ENCODE data around the gene IGIP.

IGIP gene

DNA sequence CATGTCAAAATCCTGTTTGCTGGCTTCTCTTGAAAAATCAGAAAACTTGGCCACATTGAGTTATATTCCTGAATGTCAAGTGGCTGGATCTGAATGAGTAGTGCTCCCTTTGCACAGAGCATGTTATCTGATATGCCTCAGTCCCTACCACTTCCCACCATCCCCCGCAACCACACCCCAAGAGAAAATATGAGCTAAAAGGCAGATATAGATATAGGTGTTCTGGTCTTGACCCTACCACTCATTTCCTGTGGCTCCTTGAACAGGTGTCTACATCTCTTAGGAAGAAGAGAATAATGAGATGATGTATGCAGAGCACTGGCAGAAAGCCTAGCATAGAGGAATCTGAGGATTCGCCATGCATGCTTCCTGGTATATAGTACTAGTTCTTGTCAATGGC is 42.6 kb downstream of the IGIP start:
- DNase-seq, result no peak

DNA sequence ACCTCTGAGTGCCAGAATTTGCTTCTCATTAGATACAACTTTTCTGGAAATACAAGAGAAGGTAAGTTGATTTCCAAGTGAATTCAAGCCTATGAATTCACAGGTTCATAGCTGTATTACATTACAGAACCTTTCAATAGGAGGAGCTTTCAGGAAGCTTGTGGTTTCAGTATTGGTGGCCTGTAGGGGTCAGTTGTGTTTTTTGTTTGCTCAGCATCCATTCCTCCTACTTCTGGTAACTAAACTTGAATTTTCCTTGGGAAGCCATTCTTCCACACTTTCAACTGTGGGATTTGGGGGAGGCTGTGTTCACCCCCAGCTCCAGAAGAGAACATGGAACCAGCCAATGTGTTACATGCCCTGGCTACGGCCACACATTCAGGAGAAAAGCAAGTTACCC is 43.7 kb downstream of the IGIP start:
- no peak for DNase-seq

DNA sequence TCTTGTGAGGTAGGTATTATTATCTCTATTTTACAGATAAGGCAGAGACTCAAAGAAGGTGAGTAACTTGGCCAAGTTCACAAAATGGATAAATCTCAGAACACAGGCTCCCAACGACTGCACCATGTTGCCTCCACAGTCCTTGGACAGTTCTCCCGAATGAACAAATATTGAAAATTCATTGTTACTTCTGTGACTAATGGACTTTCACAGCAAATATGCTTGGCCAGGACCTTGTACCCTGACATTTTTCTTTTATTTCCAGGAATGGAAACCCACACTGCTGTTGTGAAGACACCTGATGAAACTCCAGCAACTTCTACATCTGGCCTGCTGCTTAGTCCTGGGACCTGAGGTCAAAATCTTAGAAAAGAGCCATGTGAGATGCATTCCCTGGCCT is 46.7 kb downstream of the IGIP start:
- no peak for DNase-seq

DNA sequence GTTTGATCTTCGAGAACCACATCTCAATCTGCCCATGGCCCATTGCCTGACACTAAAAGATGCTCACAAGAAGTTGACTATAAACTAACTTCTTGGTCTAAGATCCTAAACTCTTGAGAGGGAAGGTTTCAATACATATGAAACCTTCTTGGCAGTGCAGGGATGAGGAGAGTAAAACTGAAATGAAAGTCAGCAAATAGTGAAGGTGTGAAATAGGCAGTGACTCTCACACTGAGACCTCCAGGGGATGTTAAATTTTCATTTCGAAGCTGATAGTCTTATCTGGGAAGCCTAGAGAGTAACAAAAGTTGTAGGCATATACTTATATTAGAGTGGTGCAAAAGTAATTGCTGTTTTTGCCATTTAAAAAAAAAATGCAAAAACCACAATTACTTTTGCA is 48.3 kb downstream of the IGIP start:
- DNase-seq, result peak; percentile 20

DNA sequence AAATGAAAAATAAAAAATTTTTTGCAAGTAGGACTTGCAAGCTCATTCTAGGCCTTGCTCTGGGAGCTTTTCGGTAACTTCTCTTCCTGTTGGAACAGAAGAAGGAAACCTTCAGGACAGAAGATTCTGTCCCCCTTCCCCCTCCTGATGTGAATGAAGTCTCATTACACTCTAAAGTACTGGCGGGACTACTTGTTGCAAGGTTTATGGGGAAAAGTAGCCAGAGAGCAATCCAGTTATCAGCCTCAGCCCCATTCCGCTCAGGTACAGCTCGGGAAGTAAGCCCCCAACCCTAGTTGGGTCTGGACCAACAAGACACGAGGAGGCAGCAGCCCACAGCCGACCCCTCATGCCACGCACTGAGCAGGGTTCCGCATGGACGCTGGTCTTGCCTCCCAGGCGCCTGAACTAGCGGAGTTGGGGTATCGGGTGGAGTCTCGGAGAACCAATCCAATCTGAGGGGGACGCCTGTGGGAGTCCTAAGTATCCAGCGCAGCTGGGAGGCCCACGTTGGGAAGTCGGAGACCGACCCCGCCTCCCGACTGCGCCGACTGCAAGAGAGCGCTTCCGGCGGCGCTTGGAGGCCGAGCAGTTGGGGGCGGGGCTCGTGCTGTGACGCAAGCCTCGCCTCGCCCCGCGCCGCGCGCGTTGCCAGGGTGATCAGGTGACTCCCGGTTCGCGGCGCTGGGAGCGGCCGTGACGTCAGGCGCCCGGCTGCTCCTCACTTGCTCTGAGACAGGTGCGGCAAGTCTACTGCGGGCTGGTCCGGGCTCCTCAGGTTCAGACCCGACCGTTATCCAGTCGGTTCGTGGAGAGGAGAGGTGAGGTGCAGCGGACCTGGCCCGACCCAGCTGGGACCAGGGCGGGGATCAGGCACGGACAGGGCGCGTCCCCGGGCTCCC is 49.0 kb downstream of the IGIP start, which contains the start of gene CYSTM1:
Gene CYSTM1, plus strand, starts transcription at position 724 of the 902 bp plus-strand sequence. CDS start 19,278 bp downstream, outside the sequence.
- DNase-seq, result peak; percentile 97

DNA sequence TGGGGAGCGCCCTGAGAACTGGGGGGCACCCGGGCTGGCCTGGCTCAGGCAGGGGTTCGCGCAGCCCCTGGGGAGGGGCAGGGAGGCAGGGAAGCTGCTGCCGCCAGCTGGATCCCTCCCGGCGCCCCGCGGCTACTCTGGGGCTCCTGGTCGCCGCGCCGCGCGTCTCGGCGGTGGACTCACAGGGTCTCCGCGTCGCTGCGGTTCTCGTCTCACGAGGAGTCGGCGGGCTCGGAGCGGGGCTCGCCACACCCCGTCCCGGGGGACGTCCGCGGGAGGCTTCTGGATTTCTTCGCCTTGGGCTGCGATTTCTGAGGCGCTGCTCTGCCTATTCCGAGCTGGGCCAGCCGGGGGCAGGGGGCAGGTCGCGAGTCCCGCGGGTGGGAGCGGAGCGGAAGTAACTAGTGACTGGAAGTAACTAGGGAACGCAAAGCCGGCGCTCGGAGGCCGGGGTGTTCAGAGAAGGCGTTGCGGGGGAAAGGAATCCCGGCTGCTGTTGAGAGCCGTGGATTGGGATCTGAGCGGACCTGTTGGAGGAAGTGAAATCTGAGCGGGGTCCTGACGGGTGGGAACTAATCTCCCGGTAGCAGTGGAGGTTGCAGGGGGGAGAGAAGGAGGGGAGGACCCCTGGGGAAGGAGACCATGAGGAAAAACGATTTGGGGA is 49.8 kb downstream of the IGIP start:
- DNase-seq, result peak; percentile 78

DNA sequence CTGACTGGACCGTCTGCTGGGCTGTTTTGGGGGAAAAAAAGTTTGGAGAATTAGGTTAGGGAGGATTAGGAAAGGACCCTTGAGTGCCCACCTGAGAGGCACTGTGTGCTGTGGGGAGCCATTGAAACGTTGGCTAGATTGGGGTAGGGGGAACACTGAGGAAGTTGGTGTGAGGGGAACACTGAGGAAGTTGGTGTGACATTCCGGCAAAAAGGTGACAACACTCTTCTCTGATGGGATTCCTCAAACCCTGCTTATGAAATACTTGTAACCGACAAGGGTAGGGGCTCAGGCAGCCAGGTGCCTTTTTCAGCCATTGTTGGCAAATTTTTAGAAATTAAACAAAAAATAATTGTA is 50.3 kb downstream of the IGIP start:
- DNase-seq, result no peak

DNA sequence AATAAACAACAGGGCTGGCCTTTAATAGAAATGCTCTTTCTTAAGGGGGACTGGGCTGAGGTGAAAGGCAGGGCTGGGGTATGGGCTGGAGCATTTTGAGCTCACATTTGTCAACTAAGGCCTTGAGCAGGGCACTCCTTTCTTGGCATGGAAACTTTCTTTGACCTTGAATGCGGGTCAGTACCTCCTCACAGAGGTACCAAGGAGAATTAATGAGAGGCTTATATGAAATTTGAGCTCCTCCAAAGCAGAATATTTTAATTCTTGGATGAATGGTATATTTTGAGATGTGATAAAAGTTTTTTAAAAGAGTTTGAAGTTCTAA is 52.3 kb downstream of the IGIP start:
- no peak for DNase-seq

DNA sequence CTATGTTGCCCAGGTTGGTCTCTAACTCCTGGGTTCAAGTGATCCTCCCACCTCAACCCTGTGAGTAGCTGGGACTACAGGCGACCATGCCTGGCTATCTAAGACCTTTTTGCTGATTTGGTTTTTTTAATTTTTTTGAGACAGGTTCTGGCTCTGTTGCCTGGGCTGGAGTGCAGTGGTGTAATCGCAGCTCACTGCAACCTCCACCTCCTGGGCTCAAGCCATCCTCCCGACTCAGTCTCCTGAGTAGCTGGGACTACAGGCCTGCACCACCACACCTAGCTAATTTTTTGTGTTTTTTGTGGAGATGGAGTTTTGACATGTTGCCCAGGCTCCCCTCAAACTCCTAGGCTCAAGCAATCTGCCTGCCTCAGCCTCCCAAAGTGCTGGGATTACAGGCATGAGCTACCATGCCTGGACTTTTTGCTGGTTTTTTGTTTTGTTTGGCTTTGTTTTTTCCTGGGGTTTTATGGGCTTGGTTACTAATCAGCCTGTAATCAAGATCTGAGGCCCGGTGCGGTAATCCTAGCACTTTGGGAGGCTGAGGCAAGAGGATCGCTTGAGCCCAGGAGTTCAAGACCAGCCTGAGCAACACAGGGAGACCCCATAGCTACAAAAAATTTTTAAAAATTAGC is 52.9 kb downstream of the IGIP start:
- no peak for DNase-seq
